ENCODE results near the gene ELL2. TPM values are rescaled to one million over a fixed set of nuclear protein-coding genes. Genes with fewer than 3 reads are reported as not detected.

ELL2 gene
- total RNA-seq, 1 donor from 2014 or later, result 21.6 TPM

- Mint-ChIP-seq H3K36me3 (ENCODE audit: low read depth, unreplicated experiment) (no peaks in the 10 kb centered on the region), H3K27ac (ENCODE audit: unreplicated experiment) (no peak overlapping the region), H3K4me3 (ENCODE audit: unreplicated experiment) (no peak overlapping the region), H3K27me3 (ENCODE audit: unreplicated experiment) (no peaks in the 10 kb centered on the region), H3K4me1 (ENCODE audit: unreplicated experiment) (peaks cover 17% of the 10 kb centered on the region), H3K9me3 (ENCODE audit: unreplicated experiment) (no peaks in the 10 kb centered on the region)
- TF ChIP-seq CTCF (IDR thresholded peaks at IDR 0.05; ENCODE audit: unreplicated experiment), result no peak
- no peak for DNase-seq (ENCODE audit: low spot score)
Observed at GRCh38 chr5:95920822-95921221, 40.8 kb downstream of the ELL2 start.

GRCh38 chr5:95919658-95920057 is 42.0 kb downstream of the ELL2 start:
- DNase-seq (ENCODE audit: low spot score), result no peak
- Mint-ChIP-seq H3K9me3 (ENCODE audit: unreplicated experiment) (no peaks in the 10 kb centered on the region), H3K36me3 (ENCODE audit: low read depth, unreplicated experiment) (no peaks in the 10 kb centered on the region), H3K4me3 (ENCODE audit: unreplicated experiment) (no peak overlapping the region), H3K4me1 (ENCODE audit: unreplicated experiment) (peaks cover 15% of the 10 kb centered on the region), H3K27ac (ENCODE audit: unreplicated experiment) (no peak overlapping the region), H3K27me3 (ENCODE audit: unreplicated experiment) (no peaks in the 10 kb centered on the region)
- no peak for TF ChIP-seq CTCF (IDR thresholded peaks at IDR 0.05; ENCODE audit: unreplicated experiment)

GRCh38 chr5:95918421-95919006 is 43.1 kb downstream of the ELL2 start:
- H3K27me3 Mint-ChIP-seq (ENCODE audit: unreplicated experiment), result no peaks in the 10 kb centered on the region
- DNase-seq (ENCODE audit: low spot score), result no peak
- H3K9me3 Mint-ChIP-seq (ENCODE audit: unreplicated experiment), result no peaks in the 10 kb centered on the region
- no peaks in the 10 kb centered on the region for H3K36me3 Mint-ChIP-seq (ENCODE audit: low read depth, unreplicated experiment)
- no peak overlapping the region for H3K4me3 Mint-ChIP-seq (ENCODE audit: unreplicated experiment)
- TF ChIP-seq CTCF (IDR thresholded peaks at IDR 0.05; ENCODE audit: unreplicated experiment), result no peak
- H3K27ac Mint-ChIP-seq (ENCODE audit: unreplicated experiment), result no peak overlapping the region
- peaks cover 8% of the 10 kb centered on the region for H3K4me1 Mint-ChIP-seq (ENCODE audit: unreplicated experiment)

- no peaks in the 10 kb centered on the region for H3K36me3 Mint-ChIP-seq (ENCODE audit: low read depth, unreplicated experiment)
- peaks cover 8% of the 10 kb centered on the region for H3K4me1 Mint-ChIP-seq (ENCODE audit: unreplicated experiment)
- no peak overlapping the region for H3K4me3 Mint-ChIP-seq (ENCODE audit: unreplicated experiment)
- H3K27ac Mint-ChIP-seq (ENCODE audit: unreplicated experiment), result no peak overlapping the region
- no peaks in the 10 kb centered on the region for H3K9me3 Mint-ChIP-seq (ENCODE audit: unreplicated experiment)
- DNase-seq (ENCODE audit: low spot score), result no peak
- no peaks in the 10 kb centered on the region for H3K27me3 Mint-ChIP-seq (ENCODE audit: unreplicated experiment)
- TF ChIP-seq CTCF (IDR thresholded peaks at IDR 0.05; ENCODE audit: unreplicated experiment), result no peak
Observed at GRCh38 chr5:95917207-95917606, 44.4 kb downstream of the ELL2 start.

GRCh38 chr5:95916687-95917085 is 45.0 kb downstream of the ELL2 start:
- H3K4me3 Mint-ChIP-seq (ENCODE audit: unreplicated experiment), result no peak overlapping the region
- no peak for DNase-seq (ENCODE audit: low spot score)
- no peaks in the 10 kb centered on the region for H3K9me3 Mint-ChIP-seq (ENCODE audit: unreplicated experiment)
- no peaks in the 10 kb centered on the region for H3K27me3 Mint-ChIP-seq (ENCODE audit: unreplicated experiment)
- H3K36me3 Mint-ChIP-seq (ENCODE audit: low read depth, unreplicated experiment), result no peaks in the 10 kb centered on the region
- peaks cover 8% of the 10 kb centered on the region for H3K4me1 Mint-ChIP-seq (ENCODE audit: unreplicated experiment)
- no peak for TF ChIP-seq CTCF (IDR thresholded peaks at IDR 0.05; ENCODE audit: unreplicated experiment)
- H3K27ac Mint-ChIP-seq (ENCODE audit: unreplicated experiment), result no peak overlapping the region

All from endothelial cell (in vitro differentiated cells).